ENCODE measurements around the gene YARS2.

The YARS2 gene

GRCh38 chr12:32755654-32756475 is at the start of gene YARS2:
Gene YARS2 (minus strand): TSS chr12:32755897. CDS start chr12:32755874, 23 bp downstream.
- peak; percentile 92 for ATAC-seq
- DNase-seq: peak; percentile 89

- no peak for DNase-seq
- no peak for ATAC-seq
Observed at GRCh38 chr12:32804301-32804700, 48.6 kb upstream of the YARS2 start.

GRCh38 chr12:32801269-32801980 is 45.7 kb upstream of the YARS2 start:
- DNase-seq (no peak), ATAC-seq (no peak)

- no peak for ATAC-seq
Observed at GRCh38 chr12:32794281-32794680, 38.6 kb upstream of the YARS2 start.

GRCh38 chr12:32789916-32790315 is 34.2 kb upstream of the YARS2 start:
- no peak for DNase-seq
- no peak for ATAC-seq

More at GRCh38 chr12:32794281-32794680, 38.6 kb upstream of the YARS2 start:
- no peak for DNase-seq

- ATAC-seq (no peak), DNase-seq (no peak)
Observed at GRCh38 chr12:32789446-32789845, 33.7 kb upstream of the YARS2 start.

GRCh38 chr12:32788405-32788804 is 32.7 kb upstream of the YARS2 start:
- ATAC-seq (no peak), DNase-seq (no peak)

- DNase-seq (no peak), ATAC-seq (no peak)
Observed at GRCh38 chr12:32785557-32785956, 29.9 kb upstream of the YARS2 start.

- ATAC-seq (no peak), DNase-seq (no peak)
Observed at GRCh38 chr12:32783029-32783428, 27.3 kb upstream of the YARS2 start.

GRCh38 chr12:32780071-32780470 is 24.4 kb upstream of the YARS2 start:
- ATAC-seq (no peak), DNase-seq (no peak)

GRCh38 chr12:32777691-32778175 is 22.0 kb upstream of the YARS2 start:
- ATAC-seq (no peak), DNase-seq (no peak)

GRCh38 chr12:32777159-32777558 is 21.5 kb upstream of the YARS2 start:
- DNase-seq (no peak), ATAC-seq (no peak)

- ATAC-seq (no peak), DNase-seq (no peak)
Observed at GRCh38 chr12:32776258-32776657, 20.6 kb upstream of the YARS2 start.

GRCh38 chr12:32773691-32774090 is 18.0 kb upstream of the YARS2 start:
- ATAC-seq: no peak

GRCh38 chr12:32770141-32770540 is 14.4 kb upstream of the YARS2 start:
- DNase-seq (no peak), ATAC-seq (no peak)

More at GRCh38 chr12:32773691-32774090, 18.0 kb upstream of the YARS2 start:
- DNase-seq: no peak

- no peak for ATAC-seq
- no peak for DNase-seq
Observed at GRCh38 chr12:32768518-32768917, 12.8 kb upstream of the YARS2 start.

GRCh38 chr12:32765906-32766305 is 10.2 kb upstream of the YARS2 start:
- DNase-seq (no peak), ATAC-seq (no peak)

GRCh38 chr12:32761716-32762115 is 6.0 kb upstream of the YARS2 start:
- DNase-seq (no peak), ATAC-seq (no peak)

GRCh38 chr12:32757157-32757556 is 1.5 kb upstream of the YARS2 start:
- ATAC-seq (no peak), DNase-seq (no peak)

GRCh38 chr12:32756476-32757066 is 874 bp upstream of the YARS2 start:
- DNase-seq (no peak), ATAC-seq (no peak)

GRCh38 chr12:32755051-32755653 is 545 bp downstream of the YARS2 start:
- DNase-seq: peak; percentile 81
- peak; percentile 64 for ATAC-seq

- DNase-seq: no peak
- ATAC-seq: no peak
Observed at GRCh38 chr12:32754111-32754510, 1.6 kb downstream of the YARS2 start.
